MM.1S (cell line): ENCODE data around the gene CRTAP.
"Not testable (repeated sequence)": the region's sequence is repeated elsewhere in the genome, so short reads cannot be mapped to it uniquely, and the experiment has no call there.

Experiments used
- EZH2 ChIP-seq: fragments of 300-600 bp; sonication (generic); optimal IDR thresholded peaks from 2 replicates; pipeline ENCODE3; 2017; ENCODE audit warnings: low read depth, mild to moderate bottlenecking, antibody characterized with exemption, low read length, mixed read lengths
- EZH2phosphoT487 ChIP-seq: fragments of 300-600 bp; sonication (generic); IDR thresholded peaks from 2 replicates; pipeline ENCODE4 v1.6.1; 2018; ENCODE audit warnings: antibody characterized with exemption, low read length
- TF ChIP-seq, protein P1 (sequence below): fragments of 300-600 bp; sonication (generic); IDR thresholded peaks from 2 replicates; pipeline ENCODE4 v1.5.1; 2016; ENCODE audit warnings: antibody characterized with exemption, low read length, mixed read lengths

- TF ChIP-seq, protein P1, sequence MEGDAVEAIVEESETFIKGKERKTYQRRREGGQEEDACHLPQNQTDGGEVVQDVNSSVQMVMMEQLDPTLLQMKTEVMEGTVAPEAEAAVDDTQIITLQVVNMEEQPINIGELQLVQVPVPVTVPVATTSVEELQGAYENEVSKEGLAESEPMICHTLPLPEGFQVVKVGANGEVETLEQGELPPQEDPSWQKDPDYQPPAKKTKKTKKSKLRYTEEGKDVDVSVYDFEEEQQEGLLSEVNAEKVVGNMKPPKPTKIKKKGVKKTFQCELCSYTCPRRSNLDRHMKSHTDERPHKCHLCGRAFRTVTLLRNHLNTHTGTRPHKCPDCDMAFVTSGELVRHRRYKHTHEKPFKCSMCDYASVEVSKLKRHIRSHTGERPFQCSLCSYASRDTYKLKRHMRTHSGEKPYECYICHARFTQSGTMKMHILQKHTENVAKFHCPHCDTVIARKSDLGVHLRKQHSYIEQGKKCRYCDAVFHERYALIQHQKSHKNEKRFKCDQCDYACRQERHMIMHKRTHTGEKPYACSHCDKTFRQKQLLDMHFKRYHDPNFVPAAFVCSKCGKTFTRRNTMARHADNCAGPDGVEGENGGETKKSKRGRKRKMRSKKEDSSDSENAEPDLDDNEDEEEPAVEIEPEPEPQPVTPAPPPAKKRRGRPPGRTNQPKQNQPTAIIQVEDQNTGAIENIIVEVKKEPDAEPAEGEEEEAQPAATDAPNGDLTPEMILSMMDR: not testable (repeated sequence)
- not testable (repeated sequence) for TF ChIP-seq EZH2, EZH2phosphoT487
Observed at GRCh38 chr3:33069862-33070261, 44.0 kb upstream of the CRTAP start.
